Right lobe of liver (tissue), 4 donors: ENCODE data around the gene ZNF579.

Experiments used
- POLR2A ChIP-seq: fragments of 450-650 bp; IDR thresholded peaks from one replicate; pipeline ENCODE4 v1.6.1; 2017; ENCODE audit warnings: antibody characterized with exemption, mild to moderate bottlenecking
- TF ChIP-seq, protein P1 (sequence below), 4 donors: fragments of 200-600 bp in 3 of 4; fragments of 450-650 bp in 1 of 4; IDR thresholded peaks; one replicate each; pipeline versions ENCODE4 v1.5.1 to v1.8.0; 2016 to 2022; ENCODE audit warnings: antibody characterized with exemption in 4 of 4, mild to moderate bottlenecking in 2 of 4
- donor health status: DM: no; HTN: no; CAD: no.
- donor health status: DM: no; HTN: no; CAD: no.
- donor health status: DM: no; HTN: yes; CAD: no.

DNA sequence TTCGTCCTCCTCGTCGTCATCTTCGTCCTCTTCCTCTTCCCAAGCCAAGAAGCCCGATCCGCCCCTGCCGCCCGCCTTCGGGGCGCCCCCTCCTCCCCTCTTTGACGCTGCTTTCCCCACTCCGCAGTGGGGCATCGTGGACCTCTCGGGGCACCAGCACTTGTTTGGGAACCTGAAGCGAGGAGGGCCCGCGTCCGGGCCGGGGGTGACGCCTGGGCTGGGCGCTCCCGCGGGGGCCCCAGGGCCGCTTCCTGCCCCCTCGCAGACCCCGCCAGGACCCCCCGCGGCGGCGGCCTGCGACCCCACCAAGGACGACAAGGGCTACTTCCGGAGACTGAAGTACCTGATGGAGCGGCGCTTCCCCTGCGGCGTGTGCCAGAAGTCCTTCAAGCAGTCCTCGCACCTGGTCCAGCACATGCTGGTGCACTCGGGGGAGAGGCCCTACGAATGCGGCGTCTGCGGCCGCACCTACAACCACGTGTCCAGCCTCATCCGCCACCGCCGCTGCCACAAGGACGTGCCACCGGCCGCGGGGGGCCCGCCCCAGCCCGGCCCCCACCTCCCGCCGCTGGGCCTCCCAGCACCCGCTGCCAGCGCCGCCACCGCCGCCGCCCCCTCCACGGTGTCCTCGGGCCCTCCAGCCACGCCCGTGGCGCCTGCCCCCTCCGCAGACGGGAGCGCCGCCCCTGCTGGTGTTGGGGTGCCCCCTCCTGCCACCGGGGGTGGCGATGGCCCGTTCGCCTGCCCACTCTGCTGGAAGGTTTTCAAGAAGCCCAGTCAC is 33.5 kb upstream of the ZNF579 start:
- TF ChIP-seq, protein P1, sequence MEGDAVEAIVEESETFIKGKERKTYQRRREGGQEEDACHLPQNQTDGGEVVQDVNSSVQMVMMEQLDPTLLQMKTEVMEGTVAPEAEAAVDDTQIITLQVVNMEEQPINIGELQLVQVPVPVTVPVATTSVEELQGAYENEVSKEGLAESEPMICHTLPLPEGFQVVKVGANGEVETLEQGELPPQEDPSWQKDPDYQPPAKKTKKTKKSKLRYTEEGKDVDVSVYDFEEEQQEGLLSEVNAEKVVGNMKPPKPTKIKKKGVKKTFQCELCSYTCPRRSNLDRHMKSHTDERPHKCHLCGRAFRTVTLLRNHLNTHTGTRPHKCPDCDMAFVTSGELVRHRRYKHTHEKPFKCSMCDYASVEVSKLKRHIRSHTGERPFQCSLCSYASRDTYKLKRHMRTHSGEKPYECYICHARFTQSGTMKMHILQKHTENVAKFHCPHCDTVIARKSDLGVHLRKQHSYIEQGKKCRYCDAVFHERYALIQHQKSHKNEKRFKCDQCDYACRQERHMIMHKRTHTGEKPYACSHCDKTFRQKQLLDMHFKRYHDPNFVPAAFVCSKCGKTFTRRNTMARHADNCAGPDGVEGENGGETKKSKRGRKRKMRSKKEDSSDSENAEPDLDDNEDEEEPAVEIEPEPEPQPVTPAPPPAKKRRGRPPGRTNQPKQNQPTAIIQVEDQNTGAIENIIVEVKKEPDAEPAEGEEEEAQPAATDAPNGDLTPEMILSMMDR (IDR thresholded peaks at IDR 0.05): no peak
- no peak for TF ChIP-seq POLR2A
